ENCODE measurements around the gene VPS13A.

- TF ChIP-seq POLR2A (IDR thresholded peaks at IDR 0.05; ENCODE audit: borderline replicate concordance, extremely low read depth, insufficient read depth, insufficient read length) (no peak), CTCF (IDR thresholded peaks at IDR 0.05 in 2 of 3, conservative IDR thresholded peaks at IDR 0.05 in 1 of 3; ENCODE audit: borderline replicate concordance in 1 of 3, insufficient read depth in 1 of 3, low read depth in 2 of 3, low read length in 2 of 3) (no peak), REST (IDR thresholded peaks at IDR 0.05; ENCODE audit: low read depth) (no peak), EZH2 (IDR thresholded peaks at IDR 0.05) (no peak), SRF (IDR thresholded peaks at IDR 0.05; ENCODE audit: low read depth) (no peak)
These were observed 138.7 kb downstream of the VPS13A start for GRCh38 chr9:77316058-77316457.

Data from HCT116 (cell line).